ENCODE results near the gene RFX3. TPM values are rescaled to one million over a fixed set of nuclear protein-coding genes. Genes with fewer than 3 reads are reported as not detected.

The RFX3 gene
- total and polyA plus RNA-seq, 5 donors, result 1.3 to 9.9 (median 5.1) TPM

- WGBS, result 71% methylated on average over 1 of the region's 1 CpG
- Histone ChIP-seq H3K27ac (ENCODE audit: low read length) (no peak overlapping the region), H3K9me3 (ENCODE audit: control insufficient read depth, low read length) (no peaks in the 10 kb centered on the region), H3K27me3 (ENCODE audit: control insufficient read depth, insufficient read depth) (no peaks in the 10 kb centered on the region), H3K4me3 (ENCODE audit: low read length) (no peak overlapping the region), H3K4me1 (ENCODE audit: control insufficient read depth, insufficient read depth, low read length) (no peaks in the 10 kb centered on the region)
- DNase-seq (no peak), ATAC-seq (no peak)
- intact Hi-C loops (cut with DNase I), result no loop called here
Measured at GRCh38 chr9:3386753-3387152, 139.0 kb downstream of the RFX3 start.

GRCh38 chr9:3385871-3386270 is 139.9 kb downstream of the RFX3 start:
- no peaks in the 10 kb centered on the region for H3K9me3 ChIP-seq (ENCODE audit: control insufficient read depth, low read length)
- no peak overlapping the region for H3K4me3 ChIP-seq (ENCODE audit: low read length)
- intact Hi-C loops (cut with DNase I), result no loop called here
- no peak overlapping the region for H3K27ac ChIP-seq (ENCODE audit: low read length)
- H3K27me3 ChIP-seq (ENCODE audit: control insufficient read depth, insufficient read depth), result no peaks in the 10 kb centered on the region
- DNase-seq (no peak), ATAC-seq (no peak)
- 88% methylated on average over 1 of the region's 1 CpG for WGBS
- H3K4me1 ChIP-seq (ENCODE audit: control insufficient read depth, insufficient read depth, low read length), result no peaks in the 10 kb centered on the region

GRCh38 chr9:3371842-3372241 is 154.0 kb downstream of the RFX3 start:
- WGBS, result 92% methylated on average over 2 of the region's 2 CpGs
- no peak for ATAC-seq
- intact Hi-C loops (cut with DNase I), result no loop called here
- Histone ChIP-seq H3K4me1 (ENCODE audit: control insufficient read depth, insufficient read depth, low read length) (no peaks in the 10 kb centered on the region), H3K4me3 (ENCODE audit: low read length) (no peak overlapping the region), H3K27me3 (ENCODE audit: control insufficient read depth, insufficient read depth) (no peaks in the 10 kb centered on the region), H3K27ac (ENCODE audit: low read length) (no peak overlapping the region), H3K9me3 (ENCODE audit: control insufficient read depth, low read length) (no peaks in the 10 kb centered on the region)
- no peak for DNase-seq

GRCh38 chr9:3370715-3371114 is 155.1 kb downstream of the RFX3 start:
- intact Hi-C loops (cut with DNase I), result no loop called here
- Histone ChIP-seq H3K9me3 (ENCODE audit: control insufficient read depth, low read length) (no peaks in the 10 kb centered on the region), H3K4me3 (ENCODE audit: low read length) (no peak overlapping the region), H3K27ac (ENCODE audit: low read length) (no peak overlapping the region), H3K4me1 (ENCODE audit: control insufficient read depth, insufficient read depth, low read length) (no peaks in the 10 kb centered on the region), H3K27me3 (ENCODE audit: control insufficient read depth, insufficient read depth) (no peaks in the 10 kb centered on the region)
- DNase-seq (no peak), ATAC-seq (no peak)

GRCh38 chr9:3367185-3367584 is 158.6 kb downstream of the RFX3 start:
- ATAC-seq, result no peak
- no peaks in the 10 kb centered on the region for H3K4me1 ChIP-seq (ENCODE audit: control insufficient read depth, insufficient read depth, low read length)
- no peak overlapping the region for H3K4me3 ChIP-seq (ENCODE audit: low read length)
- no peak overlapping the region for H3K27ac ChIP-seq (ENCODE audit: low read length)
- no peaks in the 10 kb centered on the region for H3K27me3 ChIP-seq (ENCODE audit: control insufficient read depth, insufficient read depth)
- no peak for DNase-seq
- H3K9me3 ChIP-seq (ENCODE audit: control insufficient read depth, low read length), result no peaks in the 10 kb centered on the region
- intact Hi-C loops (cut with DNase I), result no loop called here
- WGBS, result 91% methylated on average over 2 of the region's 2 CpGs

GRCh38 chr9:3361689-3362392 is 164.0 kb downstream of the RFX3 start:
- Histone ChIP-seq H3K27me3 (ENCODE audit: control insufficient read depth, insufficient read depth) (no peaks in the 10 kb centered on the region), H3K4me1 (ENCODE audit: control insufficient read depth, insufficient read depth, low read length) (no peaks in the 10 kb centered on the region), H3K4me3 (ENCODE audit: low read length) (no peak overlapping the region), H3K27ac (ENCODE audit: low read length) (no peak overlapping the region), H3K9me3 (ENCODE audit: control insufficient read depth, low read length) (no peaks in the 10 kb centered on the region)
- 98% methylated on average over 2 of the region's 2 CpGs for WGBS
- ATAC-seq (no peak), DNase-seq (no peak)
- intact Hi-C loops (cut with DNase I), result no loop called here

- DNase-seq, result no peak
- Histone ChIP-seq H3K27me3 (ENCODE audit: control insufficient read depth, insufficient read depth) (no peaks in the 10 kb centered on the region), H3K9me3 (ENCODE audit: control insufficient read depth, low read length) (no peaks in the 10 kb centered on the region), H3K4me1 (ENCODE audit: control insufficient read depth, insufficient read depth, low read length) (no peaks in the 10 kb centered on the region), H3K4me3 (ENCODE audit: low read length) (no peak overlapping the region), H3K27ac (ENCODE audit: low read length) (no peak overlapping the region)
- no peak for ATAC-seq
- 83% methylated on average over 4 of the region's 4 CpGs for WGBS
- intact Hi-C loops (cut with DNase I), result no loop called here
Measured at GRCh38 chr9:3361116-3361515, 164.7 kb downstream of the RFX3 start.

GRCh38 chr9:3360245-3360644 is 165.6 kb downstream of the RFX3 start:
- intact Hi-C loops (cut with DNase I), result no loop called here
- Histone ChIP-seq H3K4me3 (ENCODE audit: low read length) (no peak overlapping the region), H3K4me1 (ENCODE audit: control insufficient read depth, insufficient read depth, low read length) (no peaks in the 10 kb centered on the region), H3K27ac (ENCODE audit: low read length) (no peak overlapping the region), H3K27me3 (ENCODE audit: control insufficient read depth, insufficient read depth) (no peaks in the 10 kb centered on the region), H3K9me3 (ENCODE audit: control insufficient read depth, low read length) (no peaks in the 10 kb centered on the region)
- no peak for ATAC-seq
- DNase-seq, result no peak

GRCh38 chr9:3359778-3360177 is 166.0 kb downstream of the RFX3 start:
- Histone ChIP-seq H3K4me3 (ENCODE audit: low read length) (no peak overlapping the region), H3K27me3 (ENCODE audit: control insufficient read depth, insufficient read depth) (no peaks in the 10 kb centered on the region), H3K4me1 (ENCODE audit: control insufficient read depth, insufficient read depth, low read length) (no peaks in the 10 kb centered on the region), H3K9me3 (ENCODE audit: control insufficient read depth, low read length) (no peaks in the 10 kb centered on the region), H3K27ac (ENCODE audit: low read length) (no peak overlapping the region)
- no peak for ATAC-seq
- 95% methylated on average over 1 of the region's 1 CpG for WGBS
- DNase-seq, result no peak
- intact Hi-C loops (cut with DNase I), result no loop called here

GRCh38 chr9:3359048-3359692 is 166.6 kb downstream of the RFX3 start:
- no peak for DNase-seq
- no peak for ATAC-seq
- intact Hi-C loops (cut with DNase I), result no loop called here
- Histone ChIP-seq H3K9me3 (ENCODE audit: control insufficient read depth, low read length) (no peaks in the 10 kb centered on the region), H3K27ac (ENCODE audit: low read length) (no peak overlapping the region), H3K4me1 (ENCODE audit: control insufficient read depth, insufficient read depth, low read length) (no peaks in the 10 kb centered on the region), H3K27me3 (ENCODE audit: control insufficient read depth, insufficient read depth) (no peaks in the 10 kb centered on the region), H3K4me3 (ENCODE audit: low read length) (no peak overlapping the region)
- WGBS, result 96% methylated on average over 5 of the region's 5 CpGs

GRCh38 chr9:3348169-3348568 is 177.6 kb downstream of the RFX3 start:
- WGBS, result 61% methylated on average over 3 of the region's 3 CpGs
- intact Hi-C loops (cut with DNase I), result no loop called here
- Histone ChIP-seq H3K4me3 (ENCODE audit: low read length) (no peak overlapping the region), H3K4me1 (ENCODE audit: control insufficient read depth, insufficient read depth, low read length) (no peaks in the 10 kb centered on the region), H3K9me3 (ENCODE audit: control insufficient read depth, low read length) (no peaks in the 10 kb centered on the region), H3K27ac (ENCODE audit: low read length) (no peak overlapping the region), H3K27me3 (ENCODE audit: control insufficient read depth, insufficient read depth) (no peaks in the 10 kb centered on the region)
- DNase-seq (no peak), ATAC-seq (no peak)

- H3K4me3 ChIP-seq (ENCODE audit: low read length), result no peak overlapping the region
- H3K4me1 ChIP-seq (ENCODE audit: control insufficient read depth, insufficient read depth, low read length), result no peaks in the 10 kb centered on the region
- WGBS, result 95% methylated on average over 3 of the region's 3 CpGs
- no peak for DNase-seq
- H3K27me3 ChIP-seq (ENCODE audit: control insufficient read depth, insufficient read depth), result no peaks in the 10 kb centered on the region
- ATAC-seq, result no peak
- no peaks in the 10 kb centered on the region for H3K9me3 ChIP-seq (ENCODE audit: control insufficient read depth, low read length)
- H3K27ac ChIP-seq (ENCODE audit: low read length), result no peak overlapping the region
- intact Hi-C loops (cut with DNase I), result no loop called here
Measured at GRCh38 chr9:3346549-3346948, 179.3 kb downstream of the RFX3 start.

Data from right cardiac atrium (tissue), 5 donors.